Spleen (tissue), 11 donors: Measurements from ENCODE around the gene NDUFAF2. TPM values are rescaled to one million over a fixed set of nuclear protein-coding genes. Genes with fewer than 3 reads are reported as not detected.

Experiments used
- DNase-seq: peaks from one replicate; pipeline ENCODE4 v3.0.0-alpha.2; 2020
- H3K27ac ChIP-seq, 8 donors: fragments of 200-600 bp; sonication (generic) in 7 of 8; 1 replicate in 4 of 8; 2 replicates in 4 of 8; pipeline versions ENCODE4 v1.5.0 to v1.8.0; 2016 to 2021; ENCODE audit warnings: inconsistent platforms in 4 of 8, mild to moderate bottlenecking in 4 of 8, moderate library complexity in 1 of 8
- H3K27me3 ChIP-seq, 7 donors: fragments of 200-600 bp; sonication (generic) in 6 of 7; replicated peaks in 1 of 7; 1 replicate in 4 of 7; 2 replicates in 3 of 7; pipeline versions ENCODE4 v1.5.0 to v1.8.0; 2016 to 2021; ENCODE audit warnings: inconsistent platforms in 3 of 7, mild to moderate bottlenecking in 1 of 7
- H3K36me3 ChIP-seq, 6 donors: fragments of 200-600 bp; sonication (generic) in 5 of 6; 1 replicate in 4 of 6; 2 replicates in 2 of 6; pipeline versions ENCODE4 v1.5.0 to v1.8.0; 2016 to 2021; ENCODE audit warnings: inconsistent platforms in 2 of 6
- H3K4me1 ChIP-seq, 6 donors: fragments of 200-600 bp; sonication (generic) in 5 of 6; 1 replicate in 3 of 6; 2 replicates in 3 of 6; pipeline versions ENCODE4 v1.5.0 to v1.8.0; 2016 to 2021; ENCODE audit warnings: inconsistent platforms in 3 of 6
- H3K4me3 ChIP-seq, 8 donors: fragments of 200-600 bp; sonication (generic) in 7 of 8; 1 replicate in 4 of 8; 2 replicates in 4 of 8; pipeline versions ENCODE4 v1.5.0 to v1.8.0; 2016 to 2021; ENCODE audit warnings: inconsistent platforms in 4 of 8, mild to moderate bottlenecking in 4 of 8, moderate library complexity in 2 of 8
- H3K9me3 ChIP-seq, 8 donors: fragments of 200-600 bp; sonication (generic) in 7 of 8; 1 replicate in 4 of 8; 2 replicates in 4 of 8; pipeline versions ENCODE4 v1.5.0 to v1.8.0; 2016 to 2021; ENCODE audit warnings: inconsistent platforms in 4 of 8
- POLR2A ChIP-seq, 3 donors: fragments of 450-650 bp; IDR thresholded peaks; one replicate each; pipeline ENCODE4 v1.5.1; 2017; ENCODE audit warnings: antibody characterized with exemption in 3 of 3, mild to moderate bottlenecking in 1 of 3
- POLR2AphosphoS5 ChIP-seq, 3 donors: sonication (generic); formaldehyde crosslinking; IDR thresholded peaks; one replicate each; pipeline ENCODE4 v1.5.1; 2017; ENCODE audit warnings: antibody characterized with exemption in 3 of 3
- WGBS, 5 donors: extraction: QIAGEN DNeasy Blood & Tissue Kit in 3 of 5; methylation state at CpG; one replicate each; pipeline versions ENCODE4 v1.1.5 to v1.1.7; 2013 to 2018; 5-methylcytosine and 5-hydroxymethylcytosine counted together
- intact Hi-C: fragments of 100-400 bp; cut with DNase I; formaldehyde crosslinking; loops from one replicate; pipeline ENCODE4 v1.15.0; 2023; ENCODE audit warnings: low total_unique reads
- polyA plus RNA-seq, 3 donors: library from polyadenylated mRNA; stranded (reverse); fragments of 200-250 nt; gene quantifications; one replicate each; pipeline ENCODE4 v1.2.1, GENCODE V29; 2013
- total RNA-seq, 7 donors: library from RNA; depleted of rRNA in 3 of 7; stranded (reverse); fragments of >200 nt in 3 of 7; fragmentation: NEBNext Ultra II Directional in 4 of 7; extraction: Animal tissue kit (Norgen Biotek cat#: 25700) in 4 of 7; gene quantifications; one replicate each; pipeline versions ENCODE4 v1.1.0 to v1.2.1, GENCODE V29; 2016 to 2021
- TF ChIP-seq, protein P1 (sequence below), 11 experiments: fragments of 200-600 bp in 7 of 11; fragments of 450-650 bp in 4 of 11; sonication (generic) in 4 of 11; IDR thresholded peaks in 8 of 11; conservative IDR thresholded peaks in 3 of 11; 1 replicate in 7 of 11; 2 replicates in 4 of 11; pipeline versions ENCODE4 v1.4.0 to v1.8.0; 2016 to 2021; ENCODE audit warnings: antibody characterized with exemption in 11 of 11, inconsistent platforms in 4 of 11, mild to moderate bottlenecking in 1 of 11
- donor health status: healthy with polysubstance abuse.
- donor health status: DM: no; HTN: no; CAD: no; lungs with moderate emphysema.
- donor health status: DM: no; HTN: no; CAD: no.
- donor health status: Bipolar disorder and iron deficiency.
- donor health status: healthy.
- donor health status: DM: no; HTN: no; CAD: no.
- donor health status: DM: yes; HTN: yes; CAD: no.

The NDUFAF2 gene
- total and polyA plus RNA-seq, 10 donors, result 3.2 to 40.5 (median 13.1) TPM

DNA sequence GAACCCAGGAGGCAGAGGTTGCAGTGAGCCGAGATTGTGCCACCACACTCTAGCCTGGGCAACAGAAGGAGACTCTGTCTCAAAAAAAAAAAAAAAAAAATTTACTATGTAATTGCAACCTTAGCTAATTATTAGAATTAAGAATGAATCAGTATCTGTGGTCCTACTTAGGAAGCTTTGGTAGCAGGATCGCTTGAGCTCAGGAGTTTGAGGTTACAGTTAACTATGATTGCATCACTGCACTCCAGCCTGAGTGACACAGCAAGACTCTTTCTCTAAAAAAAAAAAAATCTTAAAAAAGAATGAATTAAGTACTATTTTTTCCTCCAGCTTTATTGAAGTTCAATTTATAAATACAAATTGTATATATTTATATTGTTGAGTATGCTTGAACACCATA is 16.7 kb downstream of the NDUFAF2 start:
- Histone ChIP-seq H3K36me3 (no peaks in the 10 kb centered on the region), H3K27ac (no peak overlapping the region), H3K4me3 (no peak overlapping the region), H3K27me3 (no peaks in the 10 kb centered on the region), H3K4me1 (peaks cover 0 to 13% (median 0%) of the 10 kb centered on the region in 6 donors), H3K9me3 (peaks cover 4 to 15% (median 11%) of the 10 kb centered on the region in 8 donors)
- TF ChIP-seq POLR2AphosphoS5 (IDR thresholded peaks at IDR 0.05), result no peak
- intact Hi-C loops, result no loop called here
- no peak for DNase-seq
- 65 to 83% (median 73%) methylated on average over 2 of the region's 2 CpGs for WGBS, 5 donors

DNA sequence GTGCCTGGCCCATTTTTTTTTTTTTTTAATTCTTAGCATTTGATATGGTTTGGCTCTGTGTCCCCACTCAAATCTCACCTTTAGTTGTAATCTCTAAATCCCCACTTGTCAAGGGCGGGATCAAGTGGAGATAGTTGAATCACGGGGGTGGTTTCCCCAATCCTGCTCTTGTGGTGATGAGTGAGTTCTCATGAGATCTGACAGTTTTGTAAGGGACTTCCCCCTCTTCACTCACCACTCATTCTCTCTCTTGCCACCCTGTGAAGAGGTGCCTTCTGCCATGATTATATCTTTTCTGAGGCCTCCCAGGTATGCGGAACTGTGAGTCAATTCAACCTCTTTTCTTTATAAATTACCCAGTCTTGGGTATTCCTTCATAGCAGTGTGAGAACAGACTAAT is 27.2 kb downstream of the NDUFAF2 start:
- TF ChIP-seq, protein P1, sequence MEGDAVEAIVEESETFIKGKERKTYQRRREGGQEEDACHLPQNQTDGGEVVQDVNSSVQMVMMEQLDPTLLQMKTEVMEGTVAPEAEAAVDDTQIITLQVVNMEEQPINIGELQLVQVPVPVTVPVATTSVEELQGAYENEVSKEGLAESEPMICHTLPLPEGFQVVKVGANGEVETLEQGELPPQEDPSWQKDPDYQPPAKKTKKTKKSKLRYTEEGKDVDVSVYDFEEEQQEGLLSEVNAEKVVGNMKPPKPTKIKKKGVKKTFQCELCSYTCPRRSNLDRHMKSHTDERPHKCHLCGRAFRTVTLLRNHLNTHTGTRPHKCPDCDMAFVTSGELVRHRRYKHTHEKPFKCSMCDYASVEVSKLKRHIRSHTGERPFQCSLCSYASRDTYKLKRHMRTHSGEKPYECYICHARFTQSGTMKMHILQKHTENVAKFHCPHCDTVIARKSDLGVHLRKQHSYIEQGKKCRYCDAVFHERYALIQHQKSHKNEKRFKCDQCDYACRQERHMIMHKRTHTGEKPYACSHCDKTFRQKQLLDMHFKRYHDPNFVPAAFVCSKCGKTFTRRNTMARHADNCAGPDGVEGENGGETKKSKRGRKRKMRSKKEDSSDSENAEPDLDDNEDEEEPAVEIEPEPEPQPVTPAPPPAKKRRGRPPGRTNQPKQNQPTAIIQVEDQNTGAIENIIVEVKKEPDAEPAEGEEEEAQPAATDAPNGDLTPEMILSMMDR (IDR thresholded peaks at IDR 0.05 in 8 of 11, conservative IDR thresholded peaks at IDR 0.05 in 3 of 11), result no peak
- no peak overlapping the region for H3K27ac ChIP-seq
- DNase-seq, result no peak
- H3K9me3 ChIP-seq, result peaks cover 0 to 49% (median 36%) of the 10 kb centered on the region in 8 donors
- no peaks in the 10 kb centered on the region for H3K4me1 ChIP-seq
- 72 to 90% (median 78%) methylated on average over 3 of the region's 3 CpGs for WGBS, 5 donors
- H3K27me3 ChIP-seq, result no peaks in the 10 kb centered on the region
- no peaks in the 10 kb centered on the region for H3K36me3 ChIP-seq
- no peak overlapping the region for H3K4me3 ChIP-seq
- intact Hi-C loops, result no loop called here

DNA sequence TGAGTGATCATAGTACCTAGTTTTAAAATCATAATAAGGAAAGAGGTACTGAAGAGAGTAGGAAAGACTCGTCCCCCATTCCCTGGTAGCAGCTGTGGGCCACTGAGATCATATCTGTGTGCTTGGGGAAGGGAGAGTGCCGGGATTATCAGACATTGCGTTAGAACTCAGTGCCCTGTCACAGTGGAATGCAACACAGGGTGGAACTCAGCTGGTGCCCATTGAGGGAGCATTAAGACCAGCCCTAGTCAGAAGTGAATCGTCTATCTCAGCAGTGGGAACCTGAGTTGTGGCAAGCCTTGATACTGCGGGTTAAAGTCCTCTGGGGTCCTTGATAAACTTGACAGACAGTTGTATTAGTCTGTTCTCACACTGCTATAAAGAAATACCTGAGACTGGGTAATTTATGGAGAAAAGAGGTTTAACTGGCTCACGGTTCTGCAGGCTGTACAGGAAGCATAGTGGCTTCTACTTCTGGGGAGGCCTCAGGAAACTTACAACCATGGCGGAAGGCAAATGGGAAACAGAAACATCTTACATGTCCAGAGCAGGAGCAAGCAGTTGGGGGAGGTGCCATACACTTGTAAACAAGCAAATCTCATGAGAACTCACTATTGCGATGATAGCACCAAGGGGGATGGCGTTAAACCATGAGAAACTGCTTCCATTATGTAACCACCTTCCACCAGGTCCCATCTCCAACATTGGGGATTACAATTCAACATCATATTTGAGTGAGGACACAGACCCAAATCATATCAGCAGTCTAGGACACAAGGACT is 33.1 kb downstream of the NDUFAF2 start:
- DNase-seq, result no peak
- TF ChIP-seq, protein P1 (IDR thresholded peaks at IDR 0.05 in 8 of 11, conservative IDR thresholded peaks at IDR 0.05 in 3 of 11), result no peak
- no peak for TF ChIP-seq POLR2AphosphoS5 (IDR thresholded peaks at IDR 0.05)
- no peak for TF ChIP-seq POLR2A (IDR thresholded peaks at IDR 0.05)
- Histone ChIP-seq H3K4me1 (no peaks in the 10 kb centered on the region), H3K36me3 (peaks cover 0 to 8% (median 0%) of the 10 kb centered on the region in 6 donors), H3K27me3 (no peaks in the 10 kb centered on the region), H3K9me3 (peaks cover 0 to 34% (median 18%) of the 10 kb centered on the region in 8 donors), H3K4me3 (no peak overlapping the region), H3K27ac (no peak overlapping the region)
- intact Hi-C loops, result no loop called here
- WGBS, 5 donors, result 80 to 97% (median 83%) methylated on average over 8 to 9 of the region's 9 CpGs

GRCh38 chr5:60978968-60979367 is 34.0 kb downstream of the NDUFAF2 start:
- Histone ChIP-seq H3K27me3 (no peaks in the 10 kb centered on the region), H3K4me1 (no peaks in the 10 kb centered on the region), H3K36me3 (peaks cover 0 to 8% (median 0%) of the 10 kb centered on the region in 6 donors), H3K4me3 (no peak overlapping the region), H3K9me3 (peaks cover 0 to 34% (median 18%) of the 10 kb centered on the region in 8 donors), H3K27ac (no peak overlapping the region)
- TF ChIP-seq POLR2A (IDR thresholded peaks at IDR 0.05) (no peak), POLR2AphosphoS5 (IDR thresholded peaks at IDR 0.05) (no peak)
- TF ChIP-seq, protein P1 (IDR thresholded peaks at IDR 0.05 in 8 of 11, conservative IDR thresholded peaks at IDR 0.05 in 3 of 11), result no peak
- DNase-seq, result no peak
- WGBS, 5 donors, result 64 to 94% (median 86%) methylated on average over 1 of the region's 1 CpG
- intact Hi-C loops, result no loop called here
